Thyroid gland (tissue), 4 donors: ENCODE measurements around the gene KLF11.

Source experiments
- POLR2A ChIP-seq, 2 donors: fragments of 450-650 bp; IDR thresholded peaks; one replicate each; pipeline ENCODE4 v1.6.1; 2017; ENCODE audit warnings: antibody characterized with exemption in 2 of 2, mild to moderate bottlenecking in 2 of 2, moderate library complexity in 1 of 2
- TF ChIP-seq, protein P1 (sequence below), 6 experiments: fragments of 200-600 bp in 3 of 6; fragments of 450-650 bp in 3 of 6; sonication (generic) in 3 of 6; IDR thresholded peaks; one replicate each; pipeline ENCODE4 v1.5.1; 2016 to 2019; ENCODE audit warnings: antibody characterized with exemption in 6 of 6, mild to moderate bottlenecking in 2 of 6, inconsistent platforms in 1 of 6, moderate library complexity in 1 of 6

DNA sequence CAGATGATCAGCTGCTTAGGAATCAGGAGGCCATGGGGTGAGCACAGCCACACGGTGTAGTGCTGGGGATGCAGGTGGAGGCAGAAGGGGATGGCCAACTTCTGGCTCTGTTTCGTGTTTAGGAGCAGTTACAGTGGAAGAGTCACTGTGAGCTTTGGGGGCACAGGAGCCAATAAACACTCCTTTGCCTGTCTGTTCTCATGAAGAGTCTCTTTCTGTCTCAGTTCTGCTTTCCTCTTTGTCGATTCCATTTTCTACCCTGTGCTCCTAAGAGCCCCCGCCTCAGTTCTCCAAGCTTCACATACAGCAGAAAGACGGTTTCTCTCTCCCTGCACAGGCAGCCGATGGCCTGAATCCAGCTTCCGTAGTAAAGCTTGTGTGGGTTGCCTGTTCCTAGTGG lies 58.1 kb downstream of the KLF11 start:
- no peak for TF ChIP-seq POLR2A (IDR thresholded peaks at IDR 0.05)
- TF ChIP-seq, protein P1, sequence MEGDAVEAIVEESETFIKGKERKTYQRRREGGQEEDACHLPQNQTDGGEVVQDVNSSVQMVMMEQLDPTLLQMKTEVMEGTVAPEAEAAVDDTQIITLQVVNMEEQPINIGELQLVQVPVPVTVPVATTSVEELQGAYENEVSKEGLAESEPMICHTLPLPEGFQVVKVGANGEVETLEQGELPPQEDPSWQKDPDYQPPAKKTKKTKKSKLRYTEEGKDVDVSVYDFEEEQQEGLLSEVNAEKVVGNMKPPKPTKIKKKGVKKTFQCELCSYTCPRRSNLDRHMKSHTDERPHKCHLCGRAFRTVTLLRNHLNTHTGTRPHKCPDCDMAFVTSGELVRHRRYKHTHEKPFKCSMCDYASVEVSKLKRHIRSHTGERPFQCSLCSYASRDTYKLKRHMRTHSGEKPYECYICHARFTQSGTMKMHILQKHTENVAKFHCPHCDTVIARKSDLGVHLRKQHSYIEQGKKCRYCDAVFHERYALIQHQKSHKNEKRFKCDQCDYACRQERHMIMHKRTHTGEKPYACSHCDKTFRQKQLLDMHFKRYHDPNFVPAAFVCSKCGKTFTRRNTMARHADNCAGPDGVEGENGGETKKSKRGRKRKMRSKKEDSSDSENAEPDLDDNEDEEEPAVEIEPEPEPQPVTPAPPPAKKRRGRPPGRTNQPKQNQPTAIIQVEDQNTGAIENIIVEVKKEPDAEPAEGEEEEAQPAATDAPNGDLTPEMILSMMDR (IDR thresholded peaks at IDR 0.05): no peak
